HS-27A (cell line): ENCODE measurements around the gene S100A7A.
"Not testable (repeated sequence)": the region's sequence is repeated elsewhere in the genome, so short reads cannot be mapped to it uniquely, and the experiment has no call there.

Source experiments
- DNase-seq: peaks from one replicate; pipeline ENCODE4 v3.0.0-alpha.2; 2012; ENCODE audit warnings: low read depth, missing footprints

The S100A7A gene

GRCh38 chr1:153395136-153395685 is 21.1 kb upstream of the S100A7A start:
- no peak for DNase-seq

GRCh38 chr1:153395776-153396175 is 20.5 kb upstream of the S100A7A start:
- no peak for DNase-seq

GRCh38 chr1:153396461-153396860 is 19.9 kb upstream of the S100A7A start:
- DNase-seq = no peak

GRCh38 chr1:153397051-153397923 is 19.0 kb upstream of the S100A7A start:
- DNase-seq = no peak

GRCh38 chr1:153397924-153398651 is 18.2 kb upstream of the S100A7A start:
- no peak for DNase-seq

- no peak for DNase-seq
Measured at GRCh38 chr1:153399401-153400055, 16.8 kb upstream of the S100A7A start.

GRCh38 chr1:153400244-153400643 is 16.1 kb upstream of the S100A7A start:
- DNase-seq = no peak

GRCh38 chr1:153401461-153401860 is 14.9 kb upstream of the S100A7A start:
- no peak for DNase-seq

- DNase-seq = no peak
Measured at GRCh38 chr1:153402226-153402625, 14.1 kb upstream of the S100A7A start.

GRCh38 chr1:153403421-153404085 is 12.8 kb upstream of the S100A7A start:
- DNase-seq = no peak

- DNase-seq = no peak
Measured at GRCh38 chr1:153404086-153404635, 12.2 kb upstream of the S100A7A start.

- no peak for DNase-seq
Measured at GRCh38 chr1:153404768-153405167, 11.6 kb upstream of the S100A7A start.

- not testable (repeated sequence) for DNase-seq
Measured at GRCh38 chr1:153405825-153406599, 10.3 kb upstream of the S100A7A start.

- not testable (repeated sequence) for DNase-seq
Measured at GRCh38 chr1:153407274-153407673, 9.0 kb upstream of the S100A7A start.

- not testable (repeated sequence) for DNase-seq
Measured at GRCh38 chr1:153413961-153414360, 2.4 kb upstream of the S100A7A start.

- no peak for DNase-seq
Measured at GRCh38 chr1:153417136-153417888, 992 bp downstream of the S100A7A start.

- DNase-seq = not testable (repeated sequence)
Measured at GRCh38 chr1:153418758-153419435, 2.6 kb downstream of the S100A7A start.

- not testable (repeated sequence) for DNase-seq
Measured at GRCh38 chr1:153419436-153419793, 3.1 kb downstream of the S100A7A start.

GRCh38 chr1:153420306-153420705 is 4.0 kb downstream of the S100A7A start:
- DNase-seq = no peak
